HepG2 (cell line): ENCODE measurements around the gene ZNRF3. TPM values are rescaled to one million over a fixed set of nuclear protein-coding genes. Genes with fewer than 3 reads are reported as not detected.

Experiments used
- ATF7-NPFF ChIP-seq: sonication (generic); formaldehyde crosslinking; IDR thresholded peaks from 2 replicates; pipeline ENCODE4 v1.8.1; 2023; ENCODE audit warnings: mild to moderate bottlenecking, low read depth, missing genetic modification reagents, moderate library complexity
- HNF4A ChIP-seq: sonication (generic); formaldehyde crosslinking; IDR thresholded peaks from 2 replicates; pipeline ENCODE4 v1.4.0; 2020; ENCODE audit warnings: missing genetic modification reagents
- ISL2 ChIP-seq: sonication (generic); formaldehyde crosslinking; IDR thresholded peaks from 2 replicates; pipeline ENCODE4 v1.5.0; 2020; ENCODE audit warnings: missing genetic modification reagents
- PITX1 ChIP-seq: sonication (generic); formaldehyde crosslinking; IDR thresholded peaks from 2 replicates; pipeline ENCODE4 v1.5.1; 2020; ENCODE audit warnings: mild to moderate bottlenecking, missing genetic modification reagents
- SALL1 ChIP-seq: sonication (generic); formaldehyde crosslinking; IDR thresholded peaks from 2 replicates; pipeline ENCODE4 v1.8.0; 2022; ENCODE audit warnings: mild to moderate bottlenecking, missing genetic modification reagents
- TCF7 ChIP-seq: sonication (generic); IDR thresholded peaks from 2 replicates; pipeline ENCODE4 v1.6.1; 2016; ENCODE audit warnings: antibody characterized with exemption, low read depth
- ZFP1 ChIP-seq: IDR thresholded peaks from 2 replicates; pipeline ENCODE4 v1.6.1; 2016
- ZNF326 ChIP-seq: sonication (generic); formaldehyde crosslinking; IDR thresholded peaks from 2 replicates; pipeline ENCODE4 v1.4.0; 2020; ENCODE audit warnings: missing genetic modification reagents, borderline replicate concordance
- ZNF451 ChIP-seq: sonication (generic); formaldehyde crosslinking; IDR thresholded peaks from 2 replicates; pipeline ENCODE4 v1.5.0; 2020; ENCODE audit warnings: mild to moderate bottlenecking, missing genetic modification reagents
- ZNF747 ChIP-seq: sonication (generic); formaldehyde crosslinking; IDR thresholded peaks from 2 replicates; pipeline ENCODE4 v1.8.1; 2023; ENCODE audit warnings: missing genetic modification reagents, mild to moderate bottlenecking, borderline replicate concordance
- polyA plus RNA-seq, 8 experiments: library from polyadenylated mRNA; depleted of rRNA in 3 of 8; stranded (reverse) in 7 of 8; unstranded in 1 of 8; fragments of >200 nt; fragmentation: Illumina TruSeq in 4 of 8; extraction: Trizol in 4 of 8; gene quantifications; 2 replicates each; pipeline versions ENCODE4 v1.2.1 to v1.2.3, GENCODE V29; 2011 to 2016; ENCODE audit warnings: low read depth in 4 of 8, missing spikeins in 1 of 8, mixed read lengths in 1 of 8; ENCODE audit not compliant: insufficient read depth in 1 of 8
- total RNA-seq, 5 experiments: library from RNA; depleted of rRNA; stranded (reverse); fragments of >200 nt; fragmentation: Illumina TruSeq; extraction: Trizol; gene quantifications; 2 replicates each; pipeline ENCODE4 v1.2.3, GENCODE V29; 2016; ENCODE audit warnings: low read depth in 1 of 5
- TF ChIP-seq, protein P1 (sequence below): IDR thresholded peaks from 2 replicates; pipeline ENCODE4 v1.6.1; 2018; ENCODE audit warnings: missing genetic modification reagents, mild to moderate bottlenecking, missing compliant biosample characterization
- TF ChIP-seq, protein P2 (sequence below): sonication (generic); formaldehyde crosslinking; IDR thresholded peaks from 2 replicates; pipeline ENCODE4 v1.4.0; 2020; ENCODE audit warnings: missing genetic modification reagents, borderline replicate concordance
- TF ChIP-seq, protein P3 (sequence below): IDR thresholded peaks from 2 replicates; pipeline ENCODE4 v1.6.1; 2016
- TF ChIP-seq, protein P4 (sequence below): sonication (generic); formaldehyde crosslinking; IDR thresholded peaks from 2 replicates; pipeline ENCODE4 v1.4.0; 2020; ENCODE audit warnings: missing genetic modification reagents
- TF ChIP-seq, protein P5 (sequence below): IDR thresholded peaks from 2 replicates; pipeline ENCODE4 v1.6.1; 2016; ENCODE audit warnings: mild to moderate bottlenecking
- TF ChIP-seq, protein P6 (sequence below): sonication (generic); formaldehyde crosslinking; IDR thresholded peaks from 2 replicates; pipeline ENCODE4 v1.4.0; 2020; ENCODE audit warnings: mild to moderate bottlenecking, low read depth, missing genetic modification reagents

Gene ZNRF3
- total and polyA plus RNA-seq, 2 of the 13 experiments (the other 11 are each of a cell fraction or from before 2014, with no cell fraction given): 20.3 to 36.7 TPM

DNA sequence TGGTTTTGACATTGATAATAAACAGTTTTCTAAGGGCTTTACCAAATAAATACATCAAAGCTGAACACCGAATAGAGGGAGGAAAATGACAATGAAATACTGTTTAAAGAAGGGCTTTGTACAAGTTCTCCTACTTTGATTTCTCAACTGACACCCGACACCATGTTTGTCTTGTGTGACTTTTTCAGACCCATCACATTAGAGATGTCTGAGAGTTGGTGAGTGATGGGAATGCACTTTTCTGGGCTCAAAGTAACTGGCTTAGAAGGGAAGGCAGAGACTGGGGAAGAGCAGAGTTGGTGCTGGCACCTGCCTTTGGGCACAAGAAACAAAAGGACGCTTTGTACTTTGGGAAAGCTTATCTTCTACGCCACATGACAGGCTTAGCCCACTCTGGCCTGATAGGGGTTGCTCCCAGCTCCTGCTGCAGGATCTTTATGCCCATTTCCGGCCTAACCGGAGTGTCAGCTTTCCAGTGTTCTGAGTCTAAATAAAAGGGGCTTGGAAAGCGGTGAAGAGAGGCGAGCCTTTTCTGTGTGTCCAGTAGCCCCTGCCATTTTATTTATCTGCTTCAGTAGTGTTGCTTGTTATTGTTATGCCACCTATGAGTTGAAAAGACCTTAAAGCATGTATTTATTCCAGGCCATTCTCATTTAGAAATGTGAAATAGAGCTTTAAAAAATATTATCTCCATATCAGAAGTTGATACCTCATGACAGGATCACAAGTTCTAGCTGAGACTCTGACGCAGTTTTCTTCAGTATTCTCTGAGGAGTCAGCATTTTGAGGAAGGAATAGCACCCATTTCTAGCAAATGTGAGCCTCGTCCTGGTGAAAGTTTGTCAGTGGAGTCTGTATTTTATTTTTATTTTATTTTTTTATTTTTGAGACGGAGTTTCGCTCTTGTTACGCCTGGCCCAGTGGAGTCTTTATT, 213.6 kb downstream of the ZNRF3 start (continued):
- TF ChIP-seq ZNF747 (CRISPR knock-in tag): peak; percentile 54; the same call in 1 of the 2 replicates
- TF ChIP-seq ZNF451 (CRISPR knock-in tag): no peak
- TF ChIP-seq HNF4A: peak; percentile 49; the same call in 1 of the 2 replicates
- TF ChIP-seq, protein P1, sequence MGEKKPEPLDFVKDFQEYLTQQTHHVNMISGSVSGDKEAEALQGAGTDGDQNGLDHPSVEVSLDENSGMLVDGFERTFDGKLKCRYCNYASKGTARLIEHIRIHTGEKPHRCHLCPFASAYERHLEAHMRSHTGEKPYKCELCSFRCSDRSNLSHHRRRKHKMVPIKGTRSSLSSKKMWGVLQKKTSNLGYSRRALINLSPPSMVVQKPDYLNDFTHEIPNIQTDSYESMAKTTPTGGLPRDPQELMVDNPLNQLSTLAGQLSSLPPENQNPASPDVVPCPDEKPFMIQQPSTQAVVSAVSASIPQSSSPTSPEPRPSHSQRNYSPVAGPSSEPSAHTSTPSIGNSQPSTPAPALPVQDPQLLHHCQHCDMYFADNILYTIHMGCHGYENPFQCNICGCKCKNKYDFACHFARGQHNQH (CRISPR knock-in tag): peak; percentile 29; the same call in 1 of the 2 replicates
- peak; percentile 94 for TF ChIP-seq ISL2 (CRISPR knock-in tag)
- peak; percentile 97 for TF ChIP-seq TCF7
- 0 out of 2 replicates have a peak, but pooled peaks have one; percentile 26 for TF ChIP-seq ZFP1
- TF ChIP-seq, protein P2, sequence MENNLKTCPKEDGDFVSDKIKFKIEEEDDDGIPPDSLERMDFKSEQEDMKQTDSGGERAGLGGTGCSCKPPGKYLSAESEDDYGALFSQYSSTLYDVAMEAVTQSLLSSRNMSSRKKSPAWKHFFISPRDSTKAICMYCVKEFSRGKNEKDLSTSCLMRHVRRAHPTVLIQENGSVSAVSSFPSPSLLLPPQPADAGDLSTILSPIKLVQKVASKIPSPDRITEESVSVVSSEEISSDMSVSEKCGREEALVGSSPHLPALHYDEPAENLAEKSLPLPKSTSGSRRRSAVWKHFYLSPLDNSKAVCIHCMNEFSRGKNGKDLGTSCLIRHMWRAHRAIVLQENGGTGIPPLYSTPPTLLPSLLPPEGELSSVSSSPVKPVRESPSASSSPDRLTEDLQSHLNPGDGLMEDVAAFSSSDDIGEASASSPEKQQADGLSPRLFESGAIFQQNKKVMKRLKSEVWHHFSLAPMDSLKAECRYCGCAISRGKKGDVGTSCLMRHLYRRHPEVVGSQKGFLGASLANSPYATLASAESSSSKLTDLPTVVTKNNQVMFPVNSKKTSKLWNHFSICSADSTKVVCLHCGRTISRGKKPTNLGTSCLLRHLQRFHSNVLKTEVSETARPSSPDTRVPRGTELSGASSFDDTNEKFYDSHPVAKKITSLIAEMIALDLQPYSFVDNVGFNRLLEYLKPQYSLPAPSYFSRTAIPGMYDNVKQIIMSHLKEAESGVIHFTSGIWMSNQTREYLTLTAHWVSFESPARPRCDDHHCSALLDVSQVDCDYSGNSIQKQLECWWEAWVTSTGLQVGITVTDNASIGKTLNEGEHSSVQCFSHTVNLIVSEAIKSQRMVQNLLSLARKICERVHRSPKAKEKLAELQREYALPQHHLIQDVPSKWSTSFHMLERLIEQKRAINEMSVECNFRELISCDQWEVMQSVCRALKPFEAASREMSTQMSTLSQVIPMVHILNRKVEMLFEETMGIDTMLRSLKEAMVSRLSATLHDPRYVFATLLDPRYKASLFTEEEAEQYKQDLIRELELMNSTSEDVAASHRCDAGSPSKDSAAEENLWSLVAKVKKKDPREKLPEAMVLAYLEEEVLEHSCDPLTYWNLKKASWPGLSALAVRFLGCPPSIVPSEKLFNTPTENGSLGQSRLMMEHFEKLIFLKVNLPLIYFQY: 0 out of 2 replicates have a peak, but pooled peaks have one; percentile 17
- TF ChIP-seq, protein P3, sequence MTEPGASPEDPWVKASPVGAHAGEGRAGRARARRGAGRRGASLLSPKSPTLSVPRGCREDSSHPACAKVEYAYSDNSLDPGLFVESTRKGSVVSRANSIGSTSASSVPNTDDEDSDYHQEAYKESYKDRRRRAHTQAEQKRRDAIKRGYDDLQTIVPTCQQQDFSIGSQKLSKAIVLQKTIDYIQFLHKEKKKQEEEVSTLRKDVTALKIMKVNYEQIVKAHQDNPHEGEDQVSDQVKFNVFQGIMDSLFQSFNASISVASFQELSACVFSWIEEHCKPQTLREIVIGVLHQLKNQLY (CRISPR knock-in tag): 0 out of 2 replicates have a peak, but pooled peaks have one; percentile 27
- TF ChIP-seq ZNF326 (CRISPR knock-in tag): no peak
- TF ChIP-seq PITX1 (CRISPR knock-in tag): peak; percentile 85
- TF ChIP-seq, protein P4, sequence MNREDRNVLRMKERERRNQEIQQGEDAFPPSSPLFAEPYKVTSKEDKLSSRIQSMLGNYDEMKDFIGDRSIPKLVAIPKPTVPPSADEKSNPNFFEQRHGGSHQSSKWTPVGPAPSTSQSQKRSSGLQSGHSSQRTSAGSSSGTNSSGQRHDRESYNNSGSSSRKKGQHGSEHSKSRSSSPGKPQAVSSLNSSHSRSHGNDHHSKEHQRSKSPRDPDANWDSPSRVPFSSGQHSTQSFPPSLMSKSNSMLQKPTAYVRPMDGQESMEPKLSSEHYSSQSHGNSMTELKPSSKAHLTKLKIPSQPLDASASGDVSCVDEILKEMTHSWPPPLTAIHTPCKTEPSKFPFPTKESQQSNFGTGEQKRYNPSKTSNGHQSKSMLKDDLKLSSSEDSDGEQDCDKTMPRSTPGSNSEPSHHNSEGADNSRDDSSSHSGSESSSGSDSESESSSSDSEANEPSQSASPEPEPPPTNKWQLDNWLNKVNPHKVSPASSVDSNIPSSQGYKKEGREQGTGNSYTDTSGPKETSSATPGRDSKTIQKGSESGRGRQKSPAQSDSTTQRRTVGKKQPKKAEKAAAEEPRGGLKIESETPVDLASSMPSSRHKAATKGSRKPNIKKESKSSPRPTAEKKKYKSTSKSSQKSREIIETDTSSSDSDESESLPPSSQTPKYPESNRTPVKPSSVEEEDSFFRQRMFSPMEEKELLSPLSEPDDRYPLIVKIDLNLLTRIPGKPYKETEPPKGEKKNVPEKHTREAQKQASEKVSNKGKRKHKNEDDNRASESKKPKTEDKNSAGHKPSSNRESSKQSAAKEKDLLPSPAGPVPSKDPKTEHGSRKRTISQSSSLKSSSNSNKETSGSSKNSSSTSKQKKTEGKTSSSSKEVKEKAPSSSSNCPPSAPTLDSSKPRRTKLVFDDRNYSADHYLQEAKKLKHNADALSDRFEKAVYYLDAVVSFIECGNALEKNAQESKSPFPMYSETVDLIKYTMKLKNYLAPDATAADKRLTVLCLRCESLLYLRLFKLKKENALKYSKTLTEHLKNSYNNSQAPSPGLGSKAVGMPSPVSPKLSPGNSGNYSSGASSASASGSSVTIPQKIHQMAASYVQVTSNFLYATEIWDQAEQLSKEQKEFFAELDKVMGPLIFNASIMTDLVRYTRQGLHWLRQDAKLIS (CRISPR knock-in tag): no peak
- TF ChIP-seq, protein P5, sequence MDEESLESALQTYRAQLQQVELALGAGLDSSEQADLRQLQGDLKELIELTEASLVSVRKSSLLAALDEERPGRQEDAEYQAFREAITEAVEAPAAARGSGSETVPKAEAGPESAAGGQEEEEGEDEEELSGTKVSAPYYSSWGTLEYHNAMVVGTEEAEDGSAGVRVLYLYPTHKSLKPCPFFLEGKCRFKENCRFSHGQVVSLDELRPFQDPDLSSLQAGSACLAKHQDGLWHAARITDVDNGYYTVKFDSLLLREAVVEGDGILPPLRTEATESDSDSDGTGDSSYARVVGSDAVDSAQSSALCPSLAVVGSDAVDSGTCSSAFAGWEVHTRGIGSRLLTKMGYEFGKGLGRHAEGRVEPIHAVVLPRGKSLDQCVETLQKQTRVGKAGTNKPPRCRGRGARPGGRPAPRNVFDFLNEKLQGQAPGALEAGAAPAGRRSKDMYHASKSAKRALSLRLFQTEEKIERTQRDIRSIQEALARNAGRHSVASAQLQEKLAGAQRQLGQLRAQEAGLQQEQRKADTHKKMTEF (CRISPR knock-in tag): peak; percentile 83
- TF ChIP-seq ATF7-NPFF (CRISPR knock-in tag): no peak
- TF ChIP-seq, protein P6, sequence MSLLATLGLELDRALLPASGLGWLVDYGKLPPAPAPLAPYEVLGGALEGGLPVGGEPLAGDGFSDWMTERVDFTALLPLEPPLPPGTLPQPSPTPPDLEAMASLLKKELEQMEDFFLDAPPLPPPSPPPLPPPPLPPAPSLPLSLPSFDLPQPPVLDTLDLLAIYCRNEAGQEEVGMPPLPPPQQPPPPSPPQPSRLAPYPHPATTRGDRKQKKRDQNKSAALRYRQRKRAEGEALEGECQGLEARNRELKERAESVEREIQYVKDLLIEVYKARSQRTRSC (CRISPR knock-in tag): no peak
- peak; percentile 74 for TF ChIP-seq SALL1 (CRISPR knock-in tag)
